Neural progenitor cell (in vitro differentiated cells): ENCODE measurements around the gene CHCHD6. TPM values are rescaled to one million over a fixed set of nuclear protein-coding genes. Genes with fewer than 3 reads are reported as not detected.

ENCODE experiments used
- DNase-seq: peaks from one replicate; pipeline ENCODE4 v3.0.0-alpha.2; 2016; ENCODE audit warnings: low spot score
- H2AFZ ChIP-seq: fragments of 200-600 bp; sonication (generic); replicated peaks from 2 replicates; pipeline ENCODE4 v1.6.1; 2016; ENCODE audit warnings: antibody characterized with exemption
- H3F3A ChIP-seq: fragments of 200-600 bp; sonication (generic); 2 replicates; pipeline ENCODE4 v1.6.1; 2016; ENCODE audit warnings: antibody characterized with exemption, low read depth
- H3K27ac ChIP-seq: fragments of 200-600 bp; sonication (generic); 2 replicates; pipeline ENCODE4 v1.5.1; 2016; ENCODE audit warnings: mild to moderate bottlenecking
- H3K27me3 ChIP-seq: fragments of 200-600 bp; sonication (generic); 2 replicates; pipeline ENCODE4 v1.6.1; 2016; ENCODE audit warnings: mild to moderate bottlenecking, moderate library complexity
- H3K36me3 ChIP-seq: fragments of 200-600 bp; sonication (generic); 2 replicates; pipeline ENCODE4 v1.5.1; 2016
- H3K4me1 ChIP-seq: fragments of 200-600 bp; sonication (generic); 2 replicates; pipeline ENCODE4 v1.6.1; 2016; ENCODE audit warnings: mixed run types
- H3K4me2 ChIP-seq: fragments of 200-600 bp; sonication (generic); 2 replicates; pipeline ENCODE4 v1.6.1; 2016
- H3K4me3 ChIP-seq: fragments of 200-600 bp; sonication (generic); 2 replicates; pipeline ENCODE4 v1.5.1; 2016
- H3K79me2 ChIP-seq: fragments of 200-600 bp; sonication (generic); 2 replicates; pipeline ENCODE4 v1.6.1; 2016; ENCODE audit warnings: low read depth
- H3K9ac ChIP-seq: fragments of 200-600 bp; sonication (generic); 2 replicates; pipeline ENCODE4 v1.6.1; 2016
- H3K9me3 ChIP-seq: fragments of 200-600 bp; sonication (generic); 2 replicates; pipeline ENCODE4 v1.5.1; 2016; ENCODE audit warnings: low read depth
- H4K20me1 ChIP-seq: fragments of 200-600 bp; sonication (generic); 2 replicates; pipeline ENCODE4 v1.6.1; 2016; ENCODE audit warnings: low read depth
- H3K27ac Mint-ChIP-seq: 3 replicates; pipeline ENCODE4 v1.8.0; 2021; ENCODE audit warnings: mixed read lengths
- H3K27me3 Mint-ChIP-seq: 2 replicates; pipeline ENCODE4 v1.8.0; 2022; ENCODE audit warnings: low read depth, mild to moderate bottlenecking, inconsistent platforms, moderate library complexity, mixed read lengths; ENCODE audit not compliant: insufficient read depth
- H3K36me3 Mint-ChIP-seq: 3 replicates; pipeline ENCODE4 v1.8.0; 2021; ENCODE audit warnings: mixed read lengths
- H3K4me1 Mint-ChIP-seq: 3 replicates; pipeline ENCODE4 v1.8.0; 2021; ENCODE audit warnings: mixed read lengths
- H3K4me3 Mint-ChIP-seq: 3 replicates; pipeline ENCODE4 v1.8.0; 2021; ENCODE audit warnings: mild to moderate bottlenecking, moderate library complexity, mixed read lengths
- H3K9me3 Mint-ChIP-seq: 3 replicates; pipeline ENCODE4 v1.8.0; 2020; ENCODE audit warnings: mixed read lengths
- CTCF ChIP-seq: fragments of 200-600 bp; sonication (generic); IDR thresholded peaks from 2 replicates; pipeline ENCODE4 v1.5.1; 2017; ENCODE audit warnings: antibody characterized with exemption, mild to moderate bottlenecking
- EZH2 ChIP-seq: fragments of 200-600 bp; sonication (generic); IDR thresholded peaks from 2 replicates; pipeline ENCODE4 v1.6.1; 2017; ENCODE audit warnings: antibody characterized with exemption, mild to moderate bottlenecking, moderate library complexity
- EZH2phosphoT487 ChIP-seq: fragments of 200-600 bp; sonication (generic); IDR thresholded peaks from 2 replicates; pipeline ENCODE4 v1.6.1; 2017; ENCODE audit warnings: antibody characterized with exemption
- total RNA-seq: library from RNA; depleted of rRNA; stranded (reverse); fragments of >200 nt; gene quantifications from 2 replicates; pipeline ENCODE4 v1.2.3, GENCODE V29; 2015; ENCODE audit warnings: low replicate concordance

The CHCHD6 gene
- total RNA-seq, 1 donor from 2014 or later: 35.7 TPM

GRCh38 chr3:126773167-126773566 lies 69.1 kb downstream of the CHCHD6 start:
- TF ChIP-seq EZH2phosphoT487: no peak
- TF ChIP-seq EZH2: no peak
- no peak for TF ChIP-seq CTCF
- Histone ChIP-seq H3K9me3 (no peaks in the 10 kb centered on the region), H3K9ac (no peak overlapping the region), H3K36me3 (peaks cover 5% of the 10 kb centered on the region), H4K20me1 (no peaks in the 10 kb centered on the region), H3K4me1 (peaks cover 8% of the 10 kb centered on the region), H3K4me2 (no peak overlapping the region), H3K4me3 (no peak overlapping the region), H3F3A (no peaks in the 10 kb centered on the region), H3K27me3 (no peaks in the 10 kb centered on the region), H2AFZ (no peak overlapping the region), H3K27ac (no peak overlapping the region), H3K79me2 (peaks cover 7% of the 10 kb centered on the region)
- Mint-ChIP-seq H3K27me3 (peaks cover 2% of the 10 kb centered on the region), H3K27ac (no peak overlapping the region), H3K4me1 (peaks cover 7% of the 10 kb centered on the region), H3K36me3 (peaks cover 10% of the 10 kb centered on the region), H3K4me3 (no peak overlapping the region), H3K9me3 (peaks cover 28% of the 10 kb centered on the region)
- DNase-seq: no peak

DNA sequence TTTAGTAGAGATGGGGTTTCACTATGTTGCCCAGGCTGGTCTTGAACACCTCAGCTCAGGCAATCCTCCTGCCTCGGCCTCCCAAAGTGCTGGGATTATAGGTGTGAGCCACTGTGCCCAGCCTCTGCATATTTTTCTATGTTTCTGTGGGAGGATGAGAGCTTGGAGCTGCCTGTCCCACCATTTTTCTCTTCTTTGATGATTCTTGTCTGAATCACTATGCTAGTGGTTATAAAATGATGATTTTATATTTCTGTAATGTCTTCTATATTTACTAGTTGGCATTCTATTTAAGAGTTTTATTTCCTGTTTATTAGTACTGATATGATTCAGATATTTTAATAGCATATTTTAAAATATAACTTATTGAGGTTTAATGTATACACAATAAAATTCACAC lies 69.7 kb downstream of the CHCHD6 start:
- TF ChIP-seq EZH2: no peak
- no peak for TF ChIP-seq CTCF
- TF ChIP-seq EZH2phosphoT487: no peak
- Histone ChIP-seq H3K27ac (no peak overlapping the region), H3K36me3 (peaks cover 5% of the 10 kb centered on the region), H3K9me3 (no peaks in the 10 kb centered on the region), H3F3A (no peaks in the 10 kb centered on the region), H3K27me3 (no peaks in the 10 kb centered on the region), H4K20me1 (no peaks in the 10 kb centered on the region), H3K9ac (no peak overlapping the region), H3K79me2 (peaks cover 7% of the 10 kb centered on the region), H2AFZ (no peak overlapping the region), H3K4me1 (peaks cover 8% of the 10 kb centered on the region), H3K4me2 (no peak overlapping the region), H3K4me3 (no peak overlapping the region)
- no peak for DNase-seq
- H3K36me3 Mint-ChIP-seq: peaks cover 9% of the 10 kb centered on the region
- no peak overlapping the region for H3K4me3 Mint-ChIP-seq
- H3K27ac Mint-ChIP-seq: no peak overlapping the region
- peaks cover 7% of the 10 kb centered on the region for H3K4me1 Mint-ChIP-seq
- peaks cover 26% of the 10 kb centered on the region for H3K9me3 Mint-ChIP-seq
- no peaks in the 10 kb centered on the region for H3K27me3 Mint-ChIP-seq

DNA sequence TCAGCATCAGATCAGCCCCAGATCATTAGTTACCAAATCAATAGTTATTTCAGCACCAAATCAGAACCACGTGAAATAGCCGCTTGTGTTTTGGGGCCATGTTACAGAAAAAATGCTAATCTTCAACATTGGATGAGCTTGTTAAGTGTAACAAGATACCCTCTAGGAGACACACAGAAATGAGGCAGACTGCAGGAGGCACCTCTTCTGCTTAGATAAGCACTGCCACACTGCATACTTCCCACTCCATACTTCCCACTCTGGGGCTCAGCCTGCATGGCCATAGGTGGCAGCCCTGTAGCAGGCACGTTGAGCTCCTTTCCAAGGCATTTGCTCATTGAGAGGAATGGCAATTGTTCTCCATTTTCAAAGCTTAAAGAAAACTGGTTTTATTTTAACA lies 73.3 kb downstream of the CHCHD6 start:
- DNase-seq: no peak
- Histone ChIP-seq H2AFZ (no peak overlapping the region), H3K27me3 (no peaks in the 10 kb centered on the region), H3K79me2 (no peaks in the 10 kb centered on the region), H3K27ac (no peak overlapping the region), H3K4me2 (no peak overlapping the region), H3K9ac (no peak overlapping the region), H3F3A (peaks cover 17% of the 10 kb centered on the region), H3K4me3 (no peak overlapping the region), H4K20me1 (no peaks in the 10 kb centered on the region), H3K4me1 (peaks cover 28% of the 10 kb centered on the region), H3K36me3 (no peaks in the 10 kb centered on the region), H3K9me3 (no peaks in the 10 kb centered on the region)
- H3K27me3 Mint-ChIP-seq: peaks cover 2% of the 10 kb centered on the region
- no peak overlapping the region for H3K27ac Mint-ChIP-seq
- peaks cover 4% of the 10 kb centered on the region for H3K9me3 Mint-ChIP-seq
- TF ChIP-seq EZH2 (no peak), CTCF (no peak), EZH2phosphoT487 (no peak)
- H3K4me3 Mint-ChIP-seq: no peak overlapping the region
- H3K36me3 Mint-ChIP-seq: peaks cover 6% of the 10 kb centered on the region
- peaks cover 18% of the 10 kb centered on the region for H3K4me1 Mint-ChIP-seq

- no peak overlapping the region for H3K27ac Mint-ChIP-seq
- Histone ChIP-seq H3K4me2 (no peak overlapping the region), H4K20me1 (no peaks in the 10 kb centered on the region), H3K36me3 (no peaks in the 10 kb centered on the region), H3K27me3 (no peaks in the 10 kb centered on the region), H3K4me3 (no peak overlapping the region), H3K9me3 (no peaks in the 10 kb centered on the region), H2AFZ (no peak overlapping the region), H3K9ac (no peak overlapping the region), H3K79me2 (peaks cover 4% of the 10 kb centered on the region), H3F3A (peaks cover 41% of the 10 kb centered on the region), H3K4me1 (peaks cover 56% of the 10 kb centered on the region), H3K27ac (peak overlapping the region; percentile 85)
- TF ChIP-seq CTCF (no peak), EZH2phosphoT487 (no peak), EZH2 (no peak)
- no peak for DNase-seq
- H3K4me1 Mint-ChIP-seq: peaks cover 45% of the 10 kb centered on the region
- H3K9me3 Mint-ChIP-seq: peaks cover 3% of the 10 kb centered on the region
- peaks cover 7% of the 10 kb centered on the region for H3K36me3 Mint-ChIP-seq
- peaks cover 3% of the 10 kb centered on the region for H3K27me3 Mint-ChIP-seq
- H3K4me3 Mint-ChIP-seq: no peak overlapping the region
These were observed 76.6 kb downstream of the CHCHD6 start for GRCh38 chr3:126780666-126781065.
